ENCODE measurements around the gene NTHL1. TPM values are rescaled to one million over a fixed set of nuclear protein-coding genes. Genes with fewer than 3 reads are reported as not detected.
A peak's percentile ranks its signal among the peaks of the same experiment; 100 is the strongest.

NTHL1 gene
- total RNA-seq, 2 donors from 2014 or later: 43.2 to 46.1 TPM

- H3K27ac Mint-ChIP-seq: no peak overlapping the region
- Histone ChIP-seq H3K4me3 (ENCODE audit: low read length) (no peak overlapping the region), H3K9me3 (ENCODE audit: control insufficient read depth, low read length) (no peaks in the 10 kb centered on the region), H3K4me1 (ENCODE audit: control insufficient read depth, insufficient read depth, low read length) (peaks cover 6% of the 10 kb centered on the region), H3K27me3 (ENCODE audit: control insufficient read depth, insufficient read depth, low read length, poor library complexity, severe bottlenecking) (no peaks in the 10 kb centered on the region), H3K9ac (ENCODE audit: extremely low read depth, low read length, poor library complexity, severe bottlenecking) (no peak overlapping the region), H3K27ac (ENCODE audit: low read depth, low read length) (no peak overlapping the region), H3K36me3 (ENCODE audit: control insufficient read depth, insufficient read depth, low read length) (no peaks in the 10 kb centered on the region)
- H3K27me3 Mint-ChIP-seq (ENCODE audit: insufficient read depth): no peaks in the 10 kb centered on the region
- WGBS, 2 experiments (ENCODE audit: insufficient coverage in 1 of 2, insufficient read length in 1 of 2): 91 to 94% methylated on average over 9 to 20 of the region's 20 CpGs
- no peak for TF ChIP-seq CTCF (conservative IDR thresholded peaks at IDR 0.05)
- H3K9me3 Mint-ChIP-seq: no peaks in the 10 kb centered on the region
- DNase-seq: no peak
- peaks cover 4% of the 10 kb centered on the region for H3K36me3 Mint-ChIP-seq (ENCODE audit: low read depth)
- H3K4me1 Mint-ChIP-seq: peaks cover 7% of the 10 kb centered on the region
- no peak overlapping the region for H3K4me3 Mint-ChIP-seq
Measured at GRCh38 chr16:2040787-2041522, 6.7 kb downstream of the NTHL1 start.

GRCh38 chr16:2040041-2040786 is 7.4 kb downstream of the NTHL1 start:
- no peak for DNase-seq
- no peak overlapping the region for H3K9ac ChIP-seq (ENCODE audit: extremely low read depth, low read length, poor library complexity, severe bottlenecking)
- no peaks in the 10 kb centered on the region for H3K27me3 ChIP-seq (ENCODE audit: control insufficient read depth, insufficient read depth, low read length, poor library complexity, severe bottlenecking)
- peaks cover 7% of the 10 kb centered on the region for H3K4me1 Mint-ChIP-seq
- no peak overlapping the region for H3K4me3 Mint-ChIP-seq
- H3K27me3 Mint-ChIP-seq (ENCODE audit: insufficient read depth): no peaks in the 10 kb centered on the region
- 94 to 95% methylated on average over 16 to 24 of the region's 24 CpGs for WGBS, 2 experiments (ENCODE audit: insufficient coverage in 1 of 2, insufficient read length in 1 of 2)
- H3K4me3 ChIP-seq (ENCODE audit: low read length): no peak overlapping the region
- no peaks in the 10 kb centered on the region for H3K36me3 ChIP-seq (ENCODE audit: control insufficient read depth, insufficient read depth, low read length)
- H3K9me3 Mint-ChIP-seq: no peaks in the 10 kb centered on the region
- peak overlapping the region; percentile 90 for H3K27ac Mint-ChIP-seq
- peaks cover 6% of the 10 kb centered on the region for H3K4me1 ChIP-seq (ENCODE audit: control insufficient read depth, insufficient read depth, low read length)
- peak overlapping the region; percentile 24 for H3K27ac ChIP-seq (ENCODE audit: low read depth, low read length)
- TF ChIP-seq CTCF (conservative IDR thresholded peaks at IDR 0.05): no peak
- H3K9me3 ChIP-seq (ENCODE audit: control insufficient read depth, low read length): no peaks in the 10 kb centered on the region
- peaks cover 4% of the 10 kb centered on the region for H3K36me3 Mint-ChIP-seq (ENCODE audit: low read depth)

- Histone ChIP-seq H3K4me3 (ENCODE audit: low read length) (no peak overlapping the region), H3K36me3 (ENCODE audit: control insufficient read depth, insufficient read depth, low read length) (no peaks in the 10 kb centered on the region), H3K9me3 (ENCODE audit: control insufficient read depth, low read length) (no peaks in the 10 kb centered on the region), H3K9ac (ENCODE audit: extremely low read depth, low read length, poor library complexity, severe bottlenecking) (no peak overlapping the region), H3K4me1 (ENCODE audit: control insufficient read depth, insufficient read depth, low read length) (peaks cover 6% of the 10 kb centered on the region), H3K27ac (ENCODE audit: low read depth, low read length) (peak overlapping the region; percentile 2), H3K27me3 (ENCODE audit: control insufficient read depth, insufficient read depth, low read length, poor library complexity, severe bottlenecking) (no peaks in the 10 kb centered on the region)
- Mint-ChIP-seq H3K4me3 (no peak overlapping the region), H3K4me1 (peaks cover 7% of the 10 kb centered on the region), H3K36me3 (ENCODE audit: low read depth) (peaks cover 4% of the 10 kb centered on the region), H3K27ac (peak overlapping the region; percentile 90), H3K27me3 (ENCODE audit: insufficient read depth) (no peaks in the 10 kb centered on the region), H3K9me3 (no peaks in the 10 kb centered on the region)
- WGBS, 2 experiments (ENCODE audit: insufficient coverage in 1 of 2, insufficient read length in 1 of 2): 88 to 95% methylated on average over 22 to 29 of the region's 29 CpGs
- no peak for TF ChIP-seq CTCF (conservative IDR thresholded peaks at IDR 0.05)
- peak; percentile 54 for DNase-seq
Measured at GRCh38 chr16:2039274-2040031, 8.2 kb downstream of the NTHL1 start.

All from endodermal cell (in vitro differentiated cells).